Inflammatory macrophage treated with lipopolysaccharide for 4 hours (primary cell): Measurements from ENCODE around the gene SLC25A5.
A peak's percentile ranks its signal among the peaks of the same experiment; 100 is the strongest.
"Not testable (repeated sequence)": the region's sequence is repeated elsewhere in the genome, so short reads cannot be mapped to it uniquely, and the experiment has no call there.

Experiments
- DNase-seq: peaks from one replicate; pipeline ENCODE4 v3.0.0-alpha.2; 2020

The SLC25A5 gene

GRCh38 chrX:119478504-119478903 lies 10.3 kb downstream of the SLC25A5 start:
- DNase-seq = no peak

DNA sequence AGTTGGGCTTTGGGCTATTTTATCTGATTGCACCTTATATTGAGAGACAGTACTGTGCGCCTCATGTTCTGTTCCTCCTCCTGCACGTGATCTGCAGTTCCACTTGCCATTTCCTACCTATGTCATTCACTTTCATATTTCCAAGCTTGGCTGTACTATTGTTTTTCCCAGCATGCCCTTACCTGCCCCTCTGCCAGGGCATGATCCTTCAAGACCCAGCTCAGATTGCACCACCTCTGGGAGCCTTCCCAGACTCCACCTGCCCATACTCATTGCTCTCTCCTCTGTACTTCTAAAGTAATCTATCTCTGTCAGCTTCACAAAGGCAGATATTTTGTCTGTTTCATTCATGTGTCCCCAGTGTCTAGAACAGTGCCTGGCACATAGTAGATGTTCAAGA lies 11.6 kb downstream of the SLC25A5 start:
- DNase-seq = no peak

DNA sequence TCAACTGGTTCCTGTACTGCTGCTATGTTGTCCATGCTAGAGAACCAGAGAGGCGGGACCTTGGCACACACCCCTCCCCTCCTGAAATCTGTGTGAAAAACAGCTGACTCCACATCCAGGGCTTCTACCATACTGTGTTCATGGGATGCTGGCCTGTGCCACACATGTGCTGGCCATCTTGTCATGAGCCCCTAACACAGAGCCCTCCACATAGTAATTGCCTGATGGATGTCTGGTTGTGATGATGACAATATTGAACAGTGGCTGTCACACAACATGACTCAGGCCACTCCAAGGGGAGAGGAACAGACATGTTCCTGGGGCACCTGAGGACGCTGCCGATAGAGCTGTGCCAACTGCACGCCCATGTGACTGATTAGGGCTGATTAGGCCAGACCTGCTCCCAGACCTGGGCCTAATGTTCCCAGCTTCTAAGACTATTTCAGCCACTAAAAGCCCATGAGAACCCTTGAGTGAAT lies 13.1 kb downstream of the SLC25A5 start:
- no peak for DNase-seq

DNA sequence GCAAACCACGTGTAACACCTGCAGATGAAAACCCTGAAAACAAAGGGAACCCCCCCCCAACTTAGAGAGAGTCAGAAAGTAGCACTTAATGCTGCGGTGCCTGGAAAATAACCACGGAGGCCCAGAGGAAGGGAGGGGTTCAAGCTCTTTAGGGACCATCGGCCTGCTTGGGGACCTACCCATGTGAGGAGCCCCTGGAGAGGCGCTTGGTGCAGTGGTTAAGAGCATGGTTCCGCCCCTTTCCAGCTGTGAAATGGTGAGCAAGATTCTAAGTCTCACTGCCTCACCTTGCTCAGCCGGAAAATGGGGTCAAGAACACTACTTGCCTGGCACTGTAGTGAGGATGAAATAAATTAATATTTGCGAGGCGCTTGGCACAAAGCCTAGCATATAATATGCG lies 13.8 kb downstream of the SLC25A5 start:
- no peak for DNase-seq

- peak; percentile 78 for DNase-seq
Observed at GRCh38 chrX:119482481-119483480, 14.5 kb downstream of the SLC25A5 start.

DNA sequence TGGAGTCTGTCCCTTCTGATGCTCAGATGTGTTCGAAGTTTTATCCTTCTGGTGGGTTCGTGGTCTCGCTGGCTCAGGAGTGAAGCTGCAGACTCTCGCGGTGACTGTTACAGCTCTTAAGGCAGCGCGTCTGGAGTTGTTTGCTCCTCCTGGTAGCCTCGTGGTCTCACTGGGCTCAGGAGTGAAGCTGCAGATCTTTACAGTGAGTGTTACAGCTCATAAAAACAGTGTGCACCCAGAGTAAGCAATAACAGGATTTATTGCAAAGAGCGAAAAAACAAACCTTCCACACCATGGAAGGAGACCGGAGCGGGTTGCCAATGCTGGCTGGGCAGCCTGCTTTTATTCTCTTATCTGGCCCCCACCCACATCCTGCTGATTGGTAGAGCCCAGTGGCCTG lies 18.5 kb downstream of the SLC25A5 start:
- DNase-seq = no peak

DNA sequence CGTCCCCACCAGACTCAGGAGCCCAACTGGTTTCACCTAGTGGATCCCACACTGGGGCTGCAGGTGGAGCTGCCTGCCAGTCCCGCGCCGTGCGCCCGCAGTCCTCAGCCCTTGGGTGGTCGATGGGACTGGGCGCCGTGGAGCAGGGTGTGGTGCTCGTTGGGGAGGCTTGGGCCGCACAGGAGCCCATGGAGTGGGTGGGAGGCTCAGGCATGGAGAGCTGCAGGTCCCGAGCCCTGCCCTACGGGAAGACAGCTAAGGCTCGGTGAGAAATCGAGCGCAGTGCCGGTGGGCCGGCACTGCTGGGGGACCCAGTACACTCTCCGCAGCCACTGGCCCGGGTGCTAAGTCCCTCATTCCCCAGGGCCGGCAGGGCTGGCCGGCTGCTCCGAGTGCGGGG lies 19.5 kb downstream of the SLC25A5 start:
- DNase-seq = not testable (repeated sequence)

- DNase-seq = peak; percentile 33
Observed at GRCh38 chrX:119488749-119489148, 20.5 kb downstream of the SLC25A5 start.

DNA sequence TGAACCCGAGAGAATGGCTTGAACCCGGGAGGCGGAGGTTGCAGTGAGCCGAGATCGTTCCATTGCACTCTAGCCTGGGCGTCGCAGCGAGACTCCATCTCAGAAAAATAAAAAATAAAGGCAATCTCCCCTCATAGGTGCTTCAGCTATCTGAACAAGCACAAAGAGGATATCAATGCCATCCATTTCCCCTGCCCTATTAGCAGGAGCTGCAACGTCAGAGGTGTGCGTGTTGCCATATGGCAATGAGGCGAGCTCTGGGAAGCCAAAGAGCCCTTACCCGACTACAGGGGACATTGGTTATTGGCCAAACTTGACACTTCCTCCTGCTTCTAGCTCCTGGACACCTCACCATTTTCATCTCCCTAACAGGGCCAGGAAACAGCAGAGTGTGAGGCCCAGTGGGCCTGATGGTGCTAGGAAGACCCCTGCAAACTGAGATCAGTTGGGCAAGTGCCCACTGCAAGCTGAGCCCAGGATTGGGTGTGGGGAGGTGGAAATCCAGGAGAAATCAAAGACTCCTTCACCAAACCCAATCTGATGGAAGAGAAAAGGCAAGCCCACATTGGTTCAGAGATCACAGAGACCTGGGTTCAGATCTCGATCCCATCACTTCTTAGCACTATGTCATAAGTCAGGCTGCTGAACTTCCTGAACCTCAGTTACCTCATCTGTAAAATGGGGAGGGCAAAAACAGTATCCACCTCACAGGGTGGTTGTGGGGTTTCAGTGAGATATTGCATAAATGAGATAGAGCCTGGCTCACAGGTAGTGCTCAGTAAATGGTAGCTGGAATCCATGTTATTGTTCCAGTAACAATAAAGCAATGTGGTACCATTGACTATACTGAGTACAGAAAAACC lies 21.2 kb downstream of the SLC25A5 start:
- no peak for DNase-seq

GRCh38 chrX:119492463-119492862 lies 24.2 kb downstream of the SLC25A5 start:
- DNase-seq = no peak

GRCh38 chrX:119493851-119494495 lies 25.7 kb downstream of the SLC25A5 start:
- not testable (repeated sequence) for DNase-seq

- no peak for DNase-seq
Observed at GRCh38 chrX:119495734-119496726, 27.8 kb downstream of the SLC25A5 start.

DNA sequence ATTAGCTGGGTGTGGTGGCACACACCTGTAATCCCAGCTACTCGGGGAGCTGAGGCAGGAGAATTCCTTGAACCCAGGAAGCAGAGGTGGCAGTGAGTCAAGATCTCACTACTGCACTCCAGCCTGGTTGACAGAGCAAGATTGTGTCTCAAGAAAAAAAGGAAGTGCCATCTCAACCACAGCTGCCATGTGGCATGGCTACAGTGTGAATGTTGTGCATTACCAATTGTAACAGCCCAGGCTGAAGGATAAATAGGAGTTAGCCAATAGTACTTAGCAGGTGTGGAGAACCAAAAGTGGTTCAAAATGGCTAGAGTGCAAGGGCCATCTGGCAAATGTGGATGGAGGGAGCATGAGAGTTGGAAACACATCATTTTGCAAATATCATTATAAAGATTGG lies 28.9 kb downstream of the SLC25A5 start:
- peak; percentile 36 for DNase-seq

- no peak for DNase-seq
Observed at GRCh38 chrX:119500061-119500800, 32.0 kb downstream of the SLC25A5 start.

- DNase-seq = no peak
Observed at GRCh38 chrX:119501511-119502148, 33.4 kb downstream of the SLC25A5 start.

GRCh38 chrX:119502727-119503483 lies 34.7 kb downstream of the SLC25A5 start:
- no peak for DNase-seq

GRCh38 chrX:119503484-119503861 lies 35.2 kb downstream of the SLC25A5 start:
- DNase-seq = no peak

DNA sequence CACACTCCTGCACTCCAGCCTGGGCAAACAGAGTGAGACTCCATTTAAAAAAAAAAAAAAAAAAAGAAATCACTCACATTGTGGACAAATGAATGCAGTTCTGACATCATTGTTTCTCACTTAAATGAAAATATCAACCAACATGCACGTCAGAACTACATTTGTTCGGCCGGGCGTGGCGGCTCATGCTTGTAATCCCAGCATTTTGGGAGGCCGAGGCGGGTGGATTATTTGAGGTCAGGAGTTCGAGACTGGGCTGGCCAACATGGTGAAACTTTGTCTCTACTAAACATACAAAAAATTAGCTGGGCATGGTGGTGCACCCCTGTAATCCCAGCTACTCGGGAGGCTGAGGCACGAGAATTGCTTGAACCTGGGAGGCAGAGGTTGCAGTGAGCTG lies 36.9 kb downstream of the SLC25A5 start:
- DNase-seq = not testable (repeated sequence)

DNA sequence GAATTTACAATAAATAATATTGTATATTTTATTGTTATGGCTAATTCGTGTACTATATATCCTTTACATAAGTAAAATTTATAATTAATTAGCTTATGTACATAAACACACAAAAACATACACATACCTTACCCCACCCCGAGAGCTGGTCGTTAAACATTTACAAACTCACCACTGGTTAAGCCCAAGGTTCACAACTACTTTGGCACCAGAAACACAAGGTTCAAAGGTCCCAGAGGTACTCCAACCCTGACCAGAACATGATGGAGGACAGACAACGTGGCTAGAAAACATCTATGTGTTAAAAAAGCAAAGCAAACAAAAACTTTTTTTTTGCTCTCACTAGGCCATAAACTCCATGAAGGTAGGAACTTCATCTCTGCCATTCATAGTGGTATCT lies 37.7 kb downstream of the SLC25A5 start:
- DNase-seq = no peak

DNA sequence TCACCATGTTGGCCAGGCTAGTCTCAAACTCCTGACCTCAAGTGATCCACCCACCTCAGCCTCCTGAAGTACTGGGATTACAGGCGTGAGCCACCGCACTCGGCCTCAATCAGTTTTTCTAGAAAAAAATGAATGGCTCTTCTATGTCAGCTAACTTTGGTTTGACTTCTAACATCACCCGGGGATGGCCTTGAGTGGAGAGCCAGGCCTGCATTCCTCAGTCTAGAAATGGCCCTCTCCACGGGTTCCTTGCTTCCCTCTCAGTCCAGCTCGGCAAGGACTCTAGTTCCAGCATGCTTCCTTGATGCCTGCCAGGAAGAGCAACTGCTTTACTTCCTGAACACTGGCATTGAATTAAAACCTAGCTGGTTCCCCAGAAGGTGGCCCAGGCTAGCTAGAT lies 39.0 kb downstream of the SLC25A5 start:
- no peak for DNase-seq
